Activated naive CD8-positive, alpha-beta T cell treated with anti-CD3 and anti-CD28 coated beads for 36 hours (primary cell): ENCODE measurements around the gene GIPC1. TPM values are rescaled to one million over a fixed set of nuclear protein-coding genes. Genes with fewer than 3 reads are reported as not detected.
A peak's percentile ranks its signal among the peaks of the same experiment; 100 is the strongest.
"Not testable (repeated sequence)": the region's sequence is repeated elsewhere in the genome, so short reads cannot be mapped to it uniquely, and the experiment has no call there.

Experiments
- DNase-seq: peaks from one replicate; pipeline ENCODE4 v3.0.0; 2021
- H3K27ac Mint-ChIP-seq: one replicate; pipeline ENCODE4 v1.8.0; 2022; ENCODE audit warnings: mild to moderate bottlenecking, moderate library complexity, mixed read lengths
- H3K27me3 Mint-ChIP-seq: one replicate; pipeline ENCODE4 v1.8.0; 2022; ENCODE audit warnings: mild to moderate bottlenecking, mixed read lengths
- H3K36me3 Mint-ChIP-seq: one replicate; pipeline ENCODE4 v1.8.0; 2021; ENCODE audit warnings: mild to moderate bottlenecking, mixed read lengths
- H3K4me1 Mint-ChIP-seq: one replicate; pipeline ENCODE4 v1.8.0; 2021; ENCODE audit warnings: mixed read lengths
- H3K4me3 Mint-ChIP-seq: one replicate; pipeline ENCODE4 v1.8.0; 2022; ENCODE audit warnings: mild to moderate bottlenecking, moderate library complexity, mixed read lengths
- H3K9me3 Mint-ChIP-seq: one replicate; pipeline ENCODE4 v1.8.0; 2022; ENCODE audit warnings: mixed read lengths
- total RNA-seq, 2 experiments: library from RNA; stranded (reverse); gene quantifications; one replicate each; pipeline ENCODE4 v1.2.3, GENCODE V29; 2021

The GIPC1 gene
- total RNA-seq, 2 experiments from 2014 or later, result 22.5 to 24.8 TPM

GRCh38 chr19:14472202-14472938, 23.6 kb downstream of the GIPC1 start:
- H3K4me3 Mint-ChIP-seq, result no peak overlapping the region
- H3K27ac Mint-ChIP-seq, result no peak overlapping the region
- peaks cover 21% of the 10 kb centered on the region for H3K27me3 Mint-ChIP-seq
- DNase-seq, result peak; percentile 86
- peaks cover 7% of the 10 kb centered on the region for H3K36me3 Mint-ChIP-seq
- H3K4me1 Mint-ChIP-seq, result peaks cover 22% of the 10 kb centered on the region
- no peaks in the 10 kb centered on the region for H3K9me3 Mint-ChIP-seq

- Mint-ChIP-seq H3K4me3 (no peak overlapping the region), H3K9me3 (no peaks in the 10 kb centered on the region), H3K27me3 (peaks cover 21% of the 10 kb centered on the region), H3K36me3 (peaks cover 9% of the 10 kb centered on the region), H3K27ac (no peak overlapping the region), H3K4me1 (peaks cover 22% of the 10 kb centered on the region)
- no peak for DNase-seq
These were observed 24.3 kb downstream of the GIPC1 start for GRCh38 chr19:14471436-14472187.

GRCh38 chr19:14470031-14470876, 25.7 kb downstream of the GIPC1 start:
- no peak for DNase-seq
- Mint-ChIP-seq H3K9me3 (no peaks in the 10 kb centered on the region), H3K27me3 (peaks cover 21% of the 10 kb centered on the region), H3K27ac (no peak overlapping the region), H3K4me3 (no peak overlapping the region), H3K4me1 (peaks cover 12% of the 10 kb centered on the region), H3K36me3 (peaks cover 11% of the 10 kb centered on the region)

- Mint-ChIP-seq H3K4me3 (no peak overlapping the region), H3K36me3 (peaks cover 8% of the 10 kb centered on the region), H3K4me1 (peaks cover 1% of the 10 kb centered on the region), H3K27ac (no peak overlapping the region), H3K9me3 (no peaks in the 10 kb centered on the region), H3K27me3 (peaks cover 4% of the 10 kb centered on the region)
- DNase-seq, result no peak
These were observed 28.1 kb downstream of the GIPC1 start for GRCh38 chr19:14467816-14468215.

GRCh38 chr19:14467391-14467790, 28.5 kb downstream of the GIPC1 start:
- Mint-ChIP-seq H3K4me1 (no peaks in the 10 kb centered on the region), H3K4me3 (no peak overlapping the region), H3K27ac (no peak overlapping the region), H3K27me3 (no peaks in the 10 kb centered on the region), H3K9me3 (no peaks in the 10 kb centered on the region), H3K36me3 (peaks cover 8% of the 10 kb centered on the region)
- no peak for DNase-seq

GRCh38 chr19:14463747-14464146, 32.2 kb downstream of the GIPC1 start:
- Mint-ChIP-seq H3K27me3 (no peaks in the 10 kb centered on the region), H3K4me3 (no peak overlapping the region), H3K36me3 (peaks cover 8% of the 10 kb centered on the region), H3K9me3 (no peaks in the 10 kb centered on the region), H3K27ac (no peak overlapping the region), H3K4me1 (peaks cover 2% of the 10 kb centered on the region)
- DNase-seq, result no peak

- not testable (repeated sequence) for H3K27me3 Mint-ChIP-seq, H3K4me1 Mint-ChIP-seq, H3K36me3 Mint-ChIP-seq, H3K9me3 Mint-ChIP-seq, H3K27ac Mint-ChIP-seq, H3K4me3 Mint-ChIP-seq, DNase-seq
These were observed 33.5 kb downstream of the GIPC1 start for GRCh38 chr19:14462401-14462800.

- H3K36me3 Mint-ChIP-seq, result peaks cover 7% of the 10 kb centered on the region
- no peak for DNase-seq
- no peak overlapping the region for H3K4me3 Mint-ChIP-seq
- no peaks in the 10 kb centered on the region for H3K27me3 Mint-ChIP-seq
- H3K4me1 Mint-ChIP-seq, result peaks cover 2% of the 10 kb centered on the region
- no peak overlapping the region for H3K27ac Mint-ChIP-seq
- no peaks in the 10 kb centered on the region for H3K9me3 Mint-ChIP-seq
These were observed 35.0 kb downstream of the GIPC1 start for GRCh38 chr19:14460935-14461334.

- H3K36me3 Mint-ChIP-seq, result peaks cover 8% of the 10 kb centered on the region
- no peaks in the 10 kb centered on the region for H3K27me3 Mint-ChIP-seq
- peaks cover 2% of the 10 kb centered on the region for H3K4me1 Mint-ChIP-seq
- H3K27ac Mint-ChIP-seq, result peak overlapping the region; percentile 52
- no peak for DNase-seq
- H3K9me3 Mint-ChIP-seq, result no peaks in the 10 kb centered on the region
- no peak overlapping the region for H3K4me3 Mint-ChIP-seq
These were observed 36.2 kb downstream of the GIPC1 start for GRCh38 chr19:14459703-14460102.

GRCh38 chr19:14452303-14452702, 43.6 kb downstream of the GIPC1 start:
- not testable (repeated sequence) for H3K4me3 Mint-ChIP-seq, DNase-seq, H3K27ac Mint-ChIP-seq, H3K4me1 Mint-ChIP-seq, H3K27me3 Mint-ChIP-seq, H3K9me3 Mint-ChIP-seq
- H3K36me3 Mint-ChIP-seq, result peaks cover 28% of the 10 kb centered on the region

- peaks cover 31% of the 10 kb centered on the region for H3K36me3 Mint-ChIP-seq
- DNase-seq, result no peak
- H3K4me1 Mint-ChIP-seq, result peaks cover 6% of the 10 kb centered on the region
- H3K27ac Mint-ChIP-seq, result no peak overlapping the region
- H3K4me3 Mint-ChIP-seq, result no peak overlapping the region
- no peaks in the 10 kb centered on the region for H3K9me3 Mint-ChIP-seq
- H3K27me3 Mint-ChIP-seq, result no peaks in the 10 kb centered on the region
These were observed 45.1 kb downstream of the GIPC1 start for GRCh38 chr19:14450876-14451275.

GRCh38 chr19:14450168-14450874, 45.6 kb downstream of the GIPC1 start:
- H3K9me3 Mint-ChIP-seq, result no peaks in the 10 kb centered on the region

GRCh38 chr19:14449321-14449720, 46.6 kb downstream of the GIPC1 start:
- H3K9me3 Mint-ChIP-seq, result no peaks in the 10 kb centered on the region
- H3K4me1 Mint-ChIP-seq, result peaks cover 9% of the 10 kb centered on the region
- DNase-seq, result no peak
- H3K4me3 Mint-ChIP-seq, result no peak overlapping the region
- H3K27ac Mint-ChIP-seq, result no peak overlapping the region
- H3K36me3 Mint-ChIP-seq, result peaks cover 34% of the 10 kb centered on the region
- no peaks in the 10 kb centered on the region for H3K27me3 Mint-ChIP-seq

More at GRCh38 chr19:14450168-14450874, 45.6 kb downstream of the GIPC1 start:
- H3K4me3 Mint-ChIP-seq, result no peak overlapping the region
- peak; percentile 84 for DNase-seq
- H3K4me1 Mint-ChIP-seq, result peaks cover 6% of the 10 kb centered on the region
- H3K36me3 Mint-ChIP-seq, result peaks cover 30% of the 10 kb centered on the region
- H3K27ac Mint-ChIP-seq, result no peak overlapping the region
- H3K27me3 Mint-ChIP-seq, result no peaks in the 10 kb centered on the region

- Mint-ChIP-seq H3K4me3 (no peak overlapping the region), H3K9me3 (no peaks in the 10 kb centered on the region), H3K36me3 (peaks cover 49% of the 10 kb centered on the region), H3K27me3 (no peaks in the 10 kb centered on the region), H3K4me1 (peaks cover 16% of the 10 kb centered on the region), H3K27ac (no peak overlapping the region)
- DNase-seq, result no peak
These were observed 49.4 kb downstream of the GIPC1 start for GRCh38 chr19:14446336-14447036.
